Rectal smooth muscle tissue (tissue), 1 donor: ENCODE measurements around the gene ACBD6.

Experiments used
- H3K27ac ChIP-seq: one replicate; pipeline ENCODE4 v1.7.0; 2013; ENCODE audit warnings: low read depth, low read length, inconsistent platforms
- H3K27me3 ChIP-seq: one replicate; pipeline ENCODE4 v1.7.0; 2013; ENCODE audit warnings: low read length; ENCODE audit not compliant: control insufficient read depth, insufficient read depth
- H3K36me3 ChIP-seq: one replicate; pipeline ENCODE4 v1.7.0; 2013; ENCODE audit warnings: low read length; ENCODE audit not compliant: control insufficient read depth, insufficient read depth
- H3K4me1 ChIP-seq: one replicate; pipeline ENCODE4 v1.7.0; 2013; ENCODE audit warnings: low read length; ENCODE audit not compliant: control insufficient read depth, insufficient read depth
- H3K4me3 ChIP-seq: one replicate; pipeline ENCODE4 v1.7.0; 2013; ENCODE audit warnings: low read length
- H3K9ac ChIP-seq: one replicate; pipeline ENCODE4 v1.7.0; 2013; ENCODE audit warnings: low read length

The ACBD6 gene

DNA sequence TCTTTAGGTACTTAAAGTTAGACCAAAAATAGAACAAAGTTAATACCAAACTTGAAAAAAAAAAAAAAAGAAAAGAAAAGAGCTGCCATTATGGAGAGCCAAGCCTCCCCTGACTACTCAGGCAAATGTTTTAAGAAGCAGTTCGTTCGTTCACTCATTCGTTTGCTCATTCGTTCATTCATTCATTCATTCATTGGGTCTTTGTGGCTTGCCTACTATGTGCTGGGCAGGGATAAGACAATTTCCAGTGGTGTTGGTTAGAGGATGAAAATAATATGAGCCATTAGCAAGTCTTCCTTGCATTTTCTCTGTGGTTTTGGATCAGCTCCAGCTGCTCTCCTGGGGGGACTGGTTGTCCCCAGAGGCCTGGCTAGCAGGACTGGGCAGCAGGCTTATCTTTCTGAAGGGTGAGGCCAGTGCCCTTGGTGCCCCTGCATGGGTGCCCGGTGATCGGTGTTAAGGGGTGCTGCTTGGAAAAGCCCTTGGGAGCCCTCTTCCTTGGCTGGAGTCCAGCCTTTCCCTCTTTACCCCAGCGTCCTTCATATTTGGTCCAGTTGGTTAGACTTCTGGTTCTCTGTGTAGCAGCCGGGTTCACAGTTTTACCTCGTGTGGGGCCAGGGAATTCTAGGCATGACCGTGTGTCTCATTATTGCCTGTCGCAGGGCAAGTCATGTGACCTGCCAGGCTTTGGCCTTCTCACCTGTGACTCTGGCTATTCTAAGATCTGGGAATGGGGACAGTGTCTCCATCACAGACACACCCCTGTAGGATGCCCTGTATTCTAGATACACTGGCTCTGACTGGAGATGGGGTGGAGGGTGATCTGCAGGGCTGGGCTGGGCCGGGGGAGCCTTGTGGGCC is 239.5 kb downstream of the ACBD6 start:
- H3K4me1 ChIP-seq = peaks cover 3% of the 10 kb centered on the region
- no peaks in the 10 kb centered on the region for H3K36me3 ChIP-seq
- no peak overlapping the region for H3K9ac ChIP-seq
- H3K4me3 ChIP-seq = no peak overlapping the region
- H3K27ac ChIP-seq = no peak overlapping the region
- H3K27me3 ChIP-seq = peaks cover 8% of the 10 kb centered on the region

DNA sequence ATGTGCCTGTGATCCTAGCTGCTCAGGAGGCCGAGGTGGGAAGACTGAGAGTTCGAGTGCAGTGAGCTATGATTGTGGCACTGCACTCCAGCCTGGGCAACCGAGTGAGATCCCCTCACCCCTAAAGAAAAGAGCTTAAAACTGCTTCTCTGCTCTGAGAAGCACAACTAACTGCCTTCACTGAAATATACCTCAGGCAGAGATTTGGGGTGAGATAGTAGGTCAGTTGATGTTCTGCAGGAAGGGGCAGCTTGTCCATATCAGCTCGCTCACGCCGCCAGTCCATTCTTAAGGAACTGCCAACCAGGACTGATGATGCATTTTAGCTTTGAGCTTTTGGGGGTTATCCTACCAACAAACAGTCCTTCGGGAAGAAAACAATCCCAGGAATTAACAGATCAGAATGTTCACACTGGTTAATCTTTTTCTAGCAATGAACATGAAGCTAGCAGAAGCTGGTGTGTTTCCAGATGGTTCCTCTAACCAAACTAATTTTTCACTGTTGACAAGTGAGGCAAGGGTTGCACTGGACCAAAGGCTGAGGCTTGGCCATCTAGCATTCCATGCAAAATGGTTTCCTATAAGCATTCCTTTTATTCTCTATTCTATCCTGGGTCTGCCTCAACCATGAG is 240.7 kb downstream of the ACBD6 start:
- Histone ChIP-seq H3K27ac (no peak overlapping the region), H3K36me3 (no peaks in the 10 kb centered on the region), H3K27me3 (peaks cover 8% of the 10 kb centered on the region), H3K4me3 (no peak overlapping the region), H3K4me1 (peaks cover 3% of the 10 kb centered on the region), H3K9ac (no peak overlapping the region)

DNA sequence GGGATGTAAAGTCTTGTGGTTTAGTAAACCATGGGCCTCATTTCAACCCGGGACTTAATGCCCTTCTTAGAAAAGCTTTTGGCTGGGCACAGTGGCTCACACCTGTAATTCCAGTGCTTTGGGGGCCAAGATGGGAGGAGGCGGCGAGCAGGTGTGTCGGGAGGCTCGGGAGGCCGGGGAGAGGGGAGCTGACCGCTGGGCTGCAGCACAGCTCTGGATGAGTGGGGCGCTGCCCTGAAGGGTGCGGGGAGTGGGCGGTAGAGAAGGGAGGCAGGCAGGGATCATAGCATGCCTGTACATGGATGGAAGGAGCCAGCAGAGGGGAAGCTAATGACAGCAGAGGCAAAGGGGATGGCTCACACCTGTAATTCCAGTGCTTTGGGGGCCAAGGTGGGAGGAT is 241.3 kb downstream of the ACBD6 start:
- Histone ChIP-seq H3K27ac (no peak overlapping the region), H3K4me1 (peaks cover 3% of the 10 kb centered on the region), H3K36me3 (no peaks in the 10 kb centered on the region), H3K4me3 (no peak overlapping the region), H3K9ac (no peak overlapping the region), H3K27me3 (peaks cover 11% of the 10 kb centered on the region)

DNA sequence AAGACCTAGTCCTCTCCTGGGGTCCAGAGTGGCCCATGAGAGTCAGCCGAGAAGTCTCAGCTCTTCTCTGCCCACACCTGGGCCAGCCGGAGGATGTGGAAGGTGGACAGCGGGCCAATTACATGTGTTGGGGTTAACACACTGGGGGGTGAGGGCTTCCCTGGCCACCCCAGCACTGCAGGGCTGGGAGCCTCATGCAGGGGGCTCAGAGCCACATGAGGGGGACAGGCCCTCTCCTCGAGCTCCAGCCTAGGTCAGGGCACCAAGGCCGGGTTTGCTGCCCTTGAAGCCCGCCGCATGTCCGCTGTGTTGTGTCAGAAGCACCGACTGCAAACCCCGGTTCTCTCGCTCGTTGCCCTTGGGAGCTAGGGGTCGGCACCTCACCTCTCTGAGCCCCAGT is 241.8 kb downstream of the ACBD6 start:
- Histone ChIP-seq H3K4me1 (peaks cover 3% of the 10 kb centered on the region), H3K27me3 (peaks cover 14% of the 10 kb centered on the region), H3K4me3 (no peak overlapping the region), H3K36me3 (no peaks in the 10 kb centered on the region), H3K9ac (no peak overlapping the region), H3K27ac (no peak overlapping the region)

DNA sequence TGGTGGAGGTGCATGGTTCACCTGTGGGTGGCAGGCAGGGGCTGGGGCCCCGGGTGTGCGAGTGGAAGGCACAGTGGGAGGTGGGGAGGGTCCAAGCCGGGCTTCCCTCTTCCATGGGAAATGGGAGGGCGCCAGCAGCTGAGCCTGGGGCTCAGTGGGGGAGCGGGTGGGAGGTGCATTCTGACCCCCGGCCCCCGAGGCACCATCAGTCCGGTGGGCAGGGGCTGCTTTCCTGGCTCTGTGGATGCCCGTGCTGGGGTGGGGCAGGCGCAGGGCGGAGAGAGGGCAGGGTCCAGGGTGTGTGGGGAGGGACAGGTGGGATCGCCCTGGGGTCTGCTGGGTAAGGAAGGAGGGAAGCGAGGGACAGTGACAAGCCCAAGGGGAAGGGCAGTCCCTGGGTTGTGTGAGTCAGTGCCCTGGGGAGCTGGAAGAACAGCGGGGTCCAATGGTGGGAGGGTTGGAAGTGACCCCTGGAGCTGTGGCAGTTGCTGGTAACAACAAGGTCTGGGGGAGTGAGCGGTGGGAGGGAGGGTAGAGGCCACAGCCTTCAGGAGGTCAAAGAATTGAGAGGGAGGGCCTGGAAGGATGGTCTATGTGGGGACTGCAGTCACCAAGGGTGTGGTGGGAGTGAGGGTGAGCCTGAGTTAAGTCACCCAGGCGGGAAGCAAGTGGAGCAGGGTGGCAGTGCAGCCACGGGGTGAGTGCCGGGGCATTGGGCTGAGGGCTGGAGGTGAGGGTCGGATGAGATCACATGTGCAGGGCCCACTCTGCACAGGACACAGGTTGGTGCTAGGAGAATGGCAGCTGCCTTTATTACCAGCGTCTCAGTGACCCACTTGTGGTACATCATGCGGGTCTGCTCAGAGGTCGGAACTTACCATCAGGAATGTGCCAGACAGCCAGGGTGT is 242.7 kb downstream of the ACBD6 start:
- peaks cover 14% of the 10 kb centered on the region for H3K27me3 ChIP-seq

DNA sequence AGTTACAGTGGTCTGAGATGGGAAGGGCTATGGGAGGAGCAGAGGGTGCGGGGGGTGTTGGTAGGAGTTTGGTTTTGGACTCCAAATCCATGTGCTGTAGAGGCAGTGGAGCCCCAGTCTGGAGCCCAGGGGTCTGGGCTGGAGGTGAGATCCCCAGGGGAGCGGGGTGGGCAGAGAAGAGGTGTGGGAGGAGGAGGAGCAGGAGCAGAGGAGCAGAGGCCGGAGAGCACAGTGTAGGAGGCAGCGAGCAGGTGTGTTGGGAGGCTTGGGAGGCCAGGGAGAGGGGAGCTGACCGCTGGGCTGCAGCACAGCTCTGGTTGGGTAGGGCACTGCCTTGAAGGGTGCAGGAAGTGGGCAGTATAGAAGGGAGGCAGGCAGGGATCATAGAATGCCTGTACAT is 243.4 kb downstream of the ACBD6 start:
- H3K9ac ChIP-seq = no peak overlapping the region
- peaks cover 3% of the 10 kb centered on the region for H3K4me1 ChIP-seq
- H3K36me3 ChIP-seq = no peaks in the 10 kb centered on the region
- H3K27ac ChIP-seq = no peak overlapping the region
- H3K27me3 ChIP-seq = peaks cover 14% of the 10 kb centered on the region
- H3K4me3 ChIP-seq = no peak overlapping the region

More for the DNA sequence above, 242.7 kb downstream of the ACBD6 start:
- no peak overlapping the region for H3K4me3 ChIP-seq
- no peak overlapping the region for H3K27ac ChIP-seq
- peaks cover 3% of the 10 kb centered on the region for H3K4me1 ChIP-seq
- no peaks in the 10 kb centered on the region for H3K36me3 ChIP-seq
- no peak overlapping the region for H3K9ac ChIP-seq

DNA sequence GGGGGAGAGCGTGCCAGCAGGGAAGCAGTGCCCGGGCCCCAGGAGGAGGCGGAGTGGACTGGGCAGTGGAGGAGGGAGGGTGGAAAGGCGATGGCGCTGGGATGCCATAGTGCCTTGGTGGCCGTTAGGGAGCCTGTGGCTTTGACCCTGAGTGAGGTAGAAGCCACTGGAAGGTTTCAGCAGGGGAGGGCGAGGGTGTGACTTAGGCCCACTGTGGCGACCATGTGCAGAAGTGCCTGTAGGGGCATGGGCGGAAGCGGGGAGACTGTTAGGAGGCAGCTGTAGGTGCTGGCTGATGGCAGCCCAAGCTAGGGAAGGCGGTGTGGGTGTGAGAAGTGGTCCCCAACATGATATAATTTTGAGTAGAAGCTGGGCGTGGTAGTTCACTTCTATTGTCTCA is 244.1 kb downstream of the ACBD6 start:
- Histone ChIP-seq H3K9ac (no peak overlapping the region), H3K4me1 (peaks cover 3% of the 10 kb centered on the region), H3K36me3 (no peaks in the 10 kb centered on the region), H3K4me3 (no peak overlapping the region), H3K27ac (no peak overlapping the region), H3K27me3 (peaks cover 14% of the 10 kb centered on the region)

DNA sequence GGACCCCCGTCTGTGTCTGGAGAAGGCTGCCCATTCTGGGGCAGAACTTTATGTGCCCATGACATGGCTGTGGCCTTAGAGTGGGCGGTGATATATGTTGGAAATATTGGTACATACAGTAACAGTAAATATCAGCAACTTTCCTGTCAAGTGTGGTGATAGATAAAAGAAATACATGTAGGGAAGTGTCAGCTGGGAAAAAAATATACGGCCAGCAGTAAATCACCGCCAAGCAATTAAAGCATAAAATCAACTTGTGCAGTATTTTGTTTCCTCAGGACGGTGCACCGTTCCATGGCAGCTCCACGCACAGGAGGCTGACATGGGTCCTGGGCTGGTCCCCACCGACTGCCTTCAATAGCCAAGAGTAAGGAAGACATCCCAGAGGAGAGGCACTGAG is 244.9 kb downstream of the ACBD6 start:
- no peak overlapping the region for H3K4me3 ChIP-seq
- H3K27me3 ChIP-seq = peaks cover 14% of the 10 kb centered on the region

DNA sequence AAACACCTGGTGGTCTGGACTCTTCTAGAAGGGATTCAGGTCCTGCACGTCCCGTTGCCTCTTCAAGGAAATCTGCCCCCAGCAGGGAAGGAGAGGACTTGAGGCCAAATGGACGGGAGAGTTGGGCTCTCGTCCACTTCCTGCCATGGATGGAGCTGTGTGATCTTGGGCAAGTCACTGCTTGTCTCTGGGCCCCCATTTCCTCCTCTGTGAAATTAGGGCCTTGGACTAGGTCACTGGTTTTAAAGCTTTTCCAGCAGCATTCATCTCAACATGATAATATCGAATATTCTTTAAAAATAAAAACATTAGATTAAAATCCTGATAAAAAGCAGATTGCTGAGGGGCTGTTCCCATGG is 245.4 kb downstream of the ACBD6 start:
- Histone ChIP-seq H3K4me3 (no peak overlapping the region), H3K27me3 (peaks cover 14% of the 10 kb centered on the region), H3K9ac (no peak overlapping the region), H3K27ac (no peak overlapping the region), H3K4me1 (no peaks in the 10 kb centered on the region), H3K36me3 (no peaks in the 10 kb centered on the region)

More for the DNA sequence above, 244.9 kb downstream of the ACBD6 start:
- no peak overlapping the region for H3K27ac ChIP-seq
- H3K36me3 ChIP-seq = no peaks in the 10 kb centered on the region
- no peak overlapping the region for H3K9ac ChIP-seq
- peaks cover 3% of the 10 kb centered on the region for H3K4me1 ChIP-seq

DNA sequence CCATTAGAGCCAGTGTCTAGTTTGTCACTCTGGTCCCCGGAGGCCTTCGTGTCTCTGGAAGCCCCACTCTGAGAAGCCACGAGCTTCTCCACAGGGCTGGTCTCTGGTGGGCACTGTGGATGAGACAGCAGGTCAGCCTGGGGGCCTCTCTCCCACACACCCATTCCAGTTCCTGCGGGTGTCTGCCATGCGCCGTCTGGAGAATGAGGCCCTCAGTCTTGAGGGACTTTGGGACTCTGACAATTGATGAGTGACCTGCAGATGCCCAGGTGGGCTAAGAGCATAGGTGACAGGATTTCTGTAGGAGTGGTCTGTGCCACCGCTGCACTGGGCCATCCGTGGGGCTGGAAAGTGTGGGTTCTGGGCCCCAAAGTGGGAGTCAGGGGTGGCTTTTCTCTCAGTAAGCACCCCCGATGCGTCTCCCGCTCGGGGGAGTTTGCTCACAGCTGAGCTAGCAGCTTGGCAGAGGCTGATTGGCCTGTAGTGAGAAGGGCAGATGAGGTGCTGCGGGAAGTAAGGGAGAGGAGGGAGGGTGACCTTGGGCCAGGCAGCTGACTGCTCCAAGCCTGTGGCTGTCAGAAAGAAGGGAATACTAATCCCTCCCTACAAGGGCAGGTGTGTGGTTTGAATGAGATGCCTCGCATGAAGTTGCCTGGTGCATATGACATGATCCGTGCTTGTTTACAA is 245.9 kb downstream of the ACBD6 start:
- Histone ChIP-seq H3K4me1 (no peaks in the 10 kb centered on the region), H3K9ac (no peak overlapping the region), H3K27me3 (peaks cover 14% of the 10 kb centered on the region), H3K27ac (no peak overlapping the region), H3K4me3 (no peak overlapping the region), H3K36me3 (no peaks in the 10 kb centered on the region)

DNA sequence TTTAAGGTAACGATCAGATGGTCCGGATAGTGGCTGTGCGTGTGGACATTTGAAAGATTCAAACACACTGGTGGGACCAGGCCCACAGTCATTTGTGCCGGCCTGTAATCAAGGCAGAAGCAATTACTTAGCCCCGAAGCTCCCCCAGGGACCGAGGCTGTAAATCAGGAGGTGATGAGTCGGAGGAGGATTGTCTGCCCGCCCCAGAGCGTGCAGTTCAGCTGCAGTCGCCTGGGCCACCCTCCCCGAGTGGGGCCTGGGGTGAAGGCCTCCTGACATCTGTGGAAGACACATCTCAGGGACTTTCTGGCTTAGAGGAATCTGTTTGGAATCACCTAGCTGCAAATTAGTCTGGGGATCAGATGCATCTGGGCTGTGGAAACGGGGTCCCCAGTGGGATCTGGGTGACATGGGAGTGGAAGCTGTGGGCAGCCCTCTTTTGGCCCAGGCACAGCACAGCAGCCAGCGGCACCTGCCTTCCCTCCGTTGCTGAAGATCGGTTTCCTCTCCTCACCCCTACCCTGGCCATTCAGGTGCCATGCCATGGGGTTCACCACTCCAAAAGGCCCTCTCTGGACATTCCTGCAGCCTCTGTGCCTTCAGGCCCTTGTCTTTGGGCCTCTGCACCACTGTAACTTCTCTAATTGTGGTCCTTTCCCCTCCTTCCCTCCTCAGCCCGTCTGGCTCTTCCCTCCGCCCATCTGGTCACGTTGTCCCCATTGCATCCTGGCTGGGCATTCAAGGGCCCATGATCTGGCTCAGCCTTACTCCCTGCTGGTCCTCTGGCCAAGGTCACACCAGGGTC is 246.6 kb downstream of the ACBD6 start:
- Histone ChIP-seq H3K27ac (no peak overlapping the region), H3K9ac (no peak overlapping the region), H3K4me3 (no peak overlapping the region), H3K4me1 (no peaks in the 10 kb centered on the region), H3K27me3 (peaks cover 14% of the 10 kb centered on the region), H3K36me3 (no peaks in the 10 kb centered on the region)
